NCI-H2081 treated with DMSO at 0.1 percent for 48 hours (cell line): Measurements from ENCODE around the gene TIGD1.

Source experiments
- DNase-seq: peaks from one replicate; lab custom pipeline; 2025; lab: John Stamatoyannopoulos, UW

Gene TIGD1

GRCh38 chr2:232501794-232502390, 48.5 kb downstream of the TIGD1 start:
- no peak for DNase-seq

GRCh38 chr2:232501331-232501771, 49.0 kb downstream of the TIGD1 start:
- no peak for DNase-seq

- no peak for DNase-seq
These were observed 51.9 kb downstream of the TIGD1 start for GRCh38 chr2:232498452-232498851.
